HG03457 (cell line): ENCODE measurements around the gene METTL5.
"Not testable (repeated sequence)": the region's sequence is repeated elsewhere in the genome, so short reads cannot be mapped to it uniquely, and the experiment has no call there.

ENCODE experiments used
- ATAC-seq: cut with Tn5 transposase; IDR thresholded peaks from one replicate; pipeline ENCODE4 v1.9.1; 2021; ENCODE audit warnings: moderate number of reproducible peaks; ENCODE audit not compliant: unreplicated experiment

METTL5 gene

GRCh38 chr2:169834401-169834800, 9.7 kb upstream of the METTL5 start:
- no peak for ATAC-seq

GRCh38 chr2:169828141-169828811, 3.6 kb upstream of the METTL5 start:
- no peak for ATAC-seq

GRCh38 chr2:169827272-169828140, 2.8 kb upstream of the METTL5 start, which contains the start of gene UBR3:
Gene UBR3 (plus strand): TSS chr2:169827454. CDS start chr2:169827508, 54 bp downstream.
- ATAC-seq, result peak; percentile 73

GRCh38 chr2:169823996-169824372, 721 bp downstream of the METTL5 start:
- ATAC-seq, result no peak

GRCh38 chr2:169822785-169823392, 1.8 kb downstream of the METTL5 start:
- no peak for ATAC-seq

GRCh38 chr2:169822036-169822435, 2.7 kb downstream of the METTL5 start:
- ATAC-seq, result no peak

GRCh38 chr2:169820101-169820500, 4.6 kb downstream of the METTL5 start:
- ATAC-seq, result not testable (repeated sequence)

- ATAC-seq, result no peak
These were observed 5.6 kb downstream of the METTL5 start for GRCh38 chr2:169819106-169819505.

- ATAC-seq, result no peak
These were observed 6.5 kb downstream of the METTL5 start for GRCh38 chr2:169818241-169818640.

- ATAC-seq, result not testable (repeated sequence)
These were observed 7.3 kb downstream of the METTL5 start for GRCh38 chr2:169817369-169817768.

GRCh38 chr2:169816961-169817360, 7.7 kb downstream of the METTL5 start:
- ATAC-seq, result not testable (repeated sequence)

GRCh38 chr2:169815849-169816248, 8.9 kb downstream of the METTL5 start:
- no peak for ATAC-seq

- no peak for ATAC-seq
These were observed 16.5 kb downstream of the METTL5 start for GRCh38 chr2:169808221-169808620.

- no peak for ATAC-seq
These were observed 18.1 kb downstream of the METTL5 start for GRCh38 chr2:169806586-169806985.

GRCh38 chr2:169803480-169803879, 21.2 kb downstream of the METTL5 start:
- no peak for ATAC-seq

- peak; percentile 98 for ATAC-seq
These were observed 25.8 kb downstream of the METTL5 start, which contains the start of gene SSB for GRCh38 chr2:169798718-169799592. Gene SSB (plus strand): TSS chr2:169798871. CDS start chr2:169800961, 2,090 bp downstream.

GRCh38 chr2:169798397-169798717, 26.3 kb downstream of the METTL5 start:
- no peak for ATAC-seq

GRCh38 chr2:169797601-169798000, 27.1 kb downstream of the METTL5 start:
- no peak for ATAC-seq

- no peak for ATAC-seq
These were observed 28.3 kb downstream of the METTL5 start for GRCh38 chr2:169796441-169796840.

- no peak for ATAC-seq
These were observed 29.5 kb downstream of the METTL5 start for GRCh38 chr2:169795181-169795580.

- ATAC-seq, result no peak
These were observed 34.1 kb downstream of the METTL5 start for GRCh38 chr2:169790581-169790980.
